ENCODE data around the gene IL13RA1.
"Not testable (repeated sequence)": the region's sequence is repeated elsewhere in the genome, so short reads cannot be mapped to it uniquely, and the experiment has no call there.

The IL13RA1 gene

GRCh38 chrX:118718737-118719136 lies 8.7 kb upstream of the IL13RA1 start:
- TF ChIP-seq ZNF274 (IDR thresholded peaks at IDR 0.05; ENCODE audit: low read depth, low read length): no peak
- H3K4me3 ChIP-seq (ENCODE audit: low read length): no peak overlapping the region

- no peak for TF ChIP-seq ZNF274 (IDR thresholded peaks at IDR 0.05; ENCODE audit: low read depth, low read length)
- no peak overlapping the region for H3K4me3 ChIP-seq (ENCODE audit: low read length)
Observed at GRCh38 chrX:118720058-118720707, 7.2 kb upstream of the IL13RA1 start.

- no peak overlapping the region for H3K4me3 ChIP-seq (ENCODE audit: low read length)
- TF ChIP-seq ZNF274 (IDR thresholded peaks at IDR 0.05; ENCODE audit: low read depth, low read length): no peak
Observed at GRCh38 chrX:118723376-118723775, 4.0 kb upstream of the IL13RA1 start.

GRCh38 chrX:118724365-118724764 lies 3.0 kb upstream of the IL13RA1 start:
- no peak for TF ChIP-seq ZNF274 (IDR thresholded peaks at IDR 0.05; ENCODE audit: low read depth, low read length)
- H3K4me3 ChIP-seq (ENCODE audit: low read length): no peak overlapping the region

GRCh38 chrX:118724775-118725174 lies 2.6 kb upstream of the IL13RA1 start:
- no peak overlapping the region for H3K4me3 ChIP-seq (ENCODE audit: low read length)
- no peak for TF ChIP-seq ZNF274 (IDR thresholded peaks at IDR 0.05; ENCODE audit: low read depth, low read length)

GRCh38 chrX:118726396-118726795 lies 1.0 kb upstream of the IL13RA1 start:
- H3K4me3 ChIP-seq (ENCODE audit: low read length): no peak overlapping the region
- no peak for TF ChIP-seq ZNF274 (IDR thresholded peaks at IDR 0.05; ENCODE audit: low read depth, low read length)

- TF ChIP-seq ZNF274 (IDR thresholded peaks at IDR 0.05; ENCODE audit: low read depth, low read length): no peak
- peak overlapping the region; percentile 34; the same call in 1 of the 2 replicates for H3K4me3 ChIP-seq (ENCODE audit: low read length)
Observed at GRCh38 chrX:118727686-118728339, 407 bp downstream of the IL13RA1 start.

- TF ChIP-seq ZNF274 (IDR thresholded peaks at IDR 0.05; ENCODE audit: low read depth, low read length): no peak
- H3K4me3 ChIP-seq (ENCODE audit: low read length): no peak overlapping the region
Observed at GRCh38 chrX:118729042-118729652, 1.7 kb downstream of the IL13RA1 start.

GRCh38 chrX:118730500-118731247 lies 3.3 kb downstream of the IL13RA1 start:
- no peak for TF ChIP-seq ZNF274 (IDR thresholded peaks at IDR 0.05; ENCODE audit: low read depth, low read length)
- H3K4me3 ChIP-seq (ENCODE audit: low read length): no peak overlapping the region

- H3K4me3 ChIP-seq (ENCODE audit: low read length): not testable (repeated sequence)
Observed at GRCh38 chrX:118732551-118732950, 5.1 kb downstream of the IL13RA1 start.

GRCh38 chrX:118734909-118735308 lies 7.5 kb downstream of the IL13RA1 start:
- no peak overlapping the region for H3K4me3 ChIP-seq (ENCODE audit: low read length)
- TF ChIP-seq ZNF274 (IDR thresholded peaks at IDR 0.05; ENCODE audit: low read depth, low read length): no peak

- no peak for TF ChIP-seq ZNF274 (IDR thresholded peaks at IDR 0.05; ENCODE audit: low read depth, low read length)
Observed at GRCh38 chrX:118736394-118737010, 9.1 kb downstream of the IL13RA1 start.

GRCh38 chrX:118739577-118739976 lies 12.2 kb downstream of the IL13RA1 start:
- H3K4me3 ChIP-seq (ENCODE audit: low read length): no peak overlapping the region
- no peak for TF ChIP-seq ZNF274 (IDR thresholded peaks at IDR 0.05; ENCODE audit: low read depth, low read length)

More at GRCh38 chrX:118736394-118737010, 9.1 kb downstream of the IL13RA1 start:
- H3K4me3 ChIP-seq (ENCODE audit: low read length): no peak overlapping the region

- no peak overlapping the region for H3K4me3 ChIP-seq (ENCODE audit: low read length)
- TF ChIP-seq ZNF274 (IDR thresholded peaks at IDR 0.05; ENCODE audit: low read depth, low read length): no peak
Observed at GRCh38 chrX:118740276-118740889, 13.0 kb downstream of the IL13RA1 start.

All from GM08714 (cell line).